HG03520 (cell line): ENCODE data around the gene GDPD3.

ENCODE experiments used
- ATAC-seq: cut with Tn5 transposase; IDR thresholded peaks from one replicate; pipeline ENCODE4 v1.9.1; 2021; ENCODE audit warnings: mild to moderate bottlenecking, moderate library complexity; ENCODE audit not compliant: unreplicated experiment

Gene GDPD3

GRCh38 chr16:30060836-30061554 lies 52.3 kb downstream of the GDPD3 start:
- ATAC-seq, result no peak

DNA sequence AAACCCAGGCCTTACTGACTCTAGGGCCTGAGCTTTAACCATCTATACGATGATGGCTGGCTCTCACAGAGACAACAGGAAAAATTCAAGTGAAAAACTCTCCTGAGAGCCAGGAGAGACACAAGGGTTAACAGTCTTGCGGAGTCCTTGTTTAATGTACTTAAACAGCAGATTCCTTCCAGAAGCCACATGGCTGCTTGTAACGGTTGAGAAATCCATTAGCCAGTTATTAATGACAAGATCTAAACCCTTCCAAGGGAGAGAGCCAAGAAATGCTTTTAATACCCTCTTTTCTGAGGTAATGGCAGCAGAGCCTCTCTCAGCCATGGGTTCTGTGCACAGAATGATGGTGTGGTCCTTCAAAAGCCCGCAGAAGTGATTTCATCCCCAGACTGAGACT lies 53.0 kb downstream of the GDPD3 start:
- no peak for ATAC-seq

- ATAC-seq, result no peak
Measured at GRCh38 chr16:30054959-30055553, 58.3 kb downstream of the GDPD3 start.
